GM19025 (cell line): ENCODE results near the gene COL5A1.

Experiments
- ATAC-seq: cut with Tn5 transposase; IDR thresholded peaks from one replicate; pipeline ENCODE4 v1.9.1; 2021; ENCODE audit warnings: mild to moderate bottlenecking, low read depth, moderate library complexity; ENCODE audit not compliant: unreplicated experiment

COL5A1 gene

GRCh38 chr9:134778841-134779411 is 137.3 kb downstream of the COL5A1 start:
- no peak for ATAC-seq

- ATAC-seq = no peak
Observed at GRCh38 chr9:134779640-134780039, 138.0 kb downstream of the COL5A1 start.

GRCh38 chr9:134781591-134782302 is 140.1 kb downstream of the COL5A1 start:
- ATAC-seq = no peak

- ATAC-seq = no peak
Observed at GRCh38 chr9:134782921-134783698, 141.5 kb downstream of the COL5A1 start.

GRCh38 chr9:134783699-134784039 is 142.1 kb downstream of the COL5A1 start:
- no peak for ATAC-seq

- no peak for ATAC-seq
Observed at GRCh38 chr9:134784577-134785305, 143.1 kb downstream of the COL5A1 start.

GRCh38 chr9:134785325-134786108 is 143.9 kb downstream of the COL5A1 start:
- no peak for ATAC-seq

- ATAC-seq = no peak
Observed at GRCh38 chr9:134787601-134788531, 146.3 kb downstream of the COL5A1 start.

GRCh38 chr9:134789168-134789567 is 147.6 kb downstream of the COL5A1 start:
- no peak for ATAC-seq

- ATAC-seq = no peak
Observed at GRCh38 chr9:134791009-134791408, 149.4 kb downstream of the COL5A1 start.

- no peak for ATAC-seq
Observed at GRCh38 chr9:134792627-134793026, 151.0 kb downstream of the COL5A1 start.

- no peak for ATAC-seq
Observed at GRCh38 chr9:134793288-134794188, 151.9 kb downstream of the COL5A1 start.

GRCh38 chr9:134794663-134795370 is 153.2 kb downstream of the COL5A1 start:
- no peak for ATAC-seq

GRCh38 chr9:134795446-134795845 is 153.8 kb downstream of the COL5A1 start:
- ATAC-seq = no peak

- no peak for ATAC-seq
Observed at GRCh38 chr9:134796882-134797281, 155.3 kb downstream of the COL5A1 start.

- ATAC-seq = no peak
Observed at GRCh38 chr9:134800791-134801339, 159.3 kb downstream of the COL5A1 start.

GRCh38 chr9:134802216-134802795 is 160.7 kb downstream of the COL5A1 start:
- no peak for ATAC-seq
